ENCODE measurements around the gene KRTAP9-1.
A peak's percentile ranks its signal among the peaks of the same experiment; 100 is the strongest.

KRTAP9-1 gene

DNA sequence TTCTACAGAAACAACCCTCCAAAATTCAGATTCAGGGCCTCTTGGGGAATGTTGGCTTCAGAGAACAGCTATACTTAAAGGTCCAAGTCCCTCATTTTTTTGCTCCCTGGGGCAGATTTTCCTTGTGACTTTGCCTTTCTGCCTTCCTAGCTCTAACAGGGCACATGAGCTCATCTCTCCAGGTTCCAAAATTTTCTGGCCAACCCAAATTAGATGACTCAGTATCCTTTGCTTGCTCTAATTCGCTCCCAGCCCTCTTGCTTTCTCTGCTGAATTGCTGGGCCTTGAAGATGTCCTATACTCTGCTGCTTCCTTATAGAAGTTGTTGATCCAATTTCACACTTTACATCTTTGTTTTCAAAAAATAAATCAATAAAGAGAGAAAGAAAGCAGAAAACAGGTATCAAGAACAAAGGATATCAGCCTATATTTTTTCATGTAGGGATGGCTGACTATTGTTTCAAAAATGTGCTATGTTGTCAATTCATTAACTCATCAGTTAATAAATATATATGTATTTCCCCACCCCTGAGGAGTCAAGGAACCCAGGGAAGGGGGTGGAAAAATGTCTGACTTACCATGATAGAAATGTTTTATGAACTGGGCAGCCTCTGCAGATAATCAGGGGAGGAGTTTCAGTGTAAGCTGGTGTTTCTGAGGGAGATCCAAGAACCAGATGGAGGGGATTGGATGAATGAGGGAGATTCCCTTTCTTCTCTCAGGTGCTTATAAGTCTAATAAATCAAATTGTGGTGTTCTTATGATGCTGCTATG, 10.7 kb upstream of the KRTAP9-1 start:
- in situ Hi-C loops (cut with MboI; ENCODE audit: low pct_unique_long_range_greater_than_20kb, low sequenced_read_pairs, unreplicated experiment): no loop called here
- TF ChIP-seq, protein P1, sequence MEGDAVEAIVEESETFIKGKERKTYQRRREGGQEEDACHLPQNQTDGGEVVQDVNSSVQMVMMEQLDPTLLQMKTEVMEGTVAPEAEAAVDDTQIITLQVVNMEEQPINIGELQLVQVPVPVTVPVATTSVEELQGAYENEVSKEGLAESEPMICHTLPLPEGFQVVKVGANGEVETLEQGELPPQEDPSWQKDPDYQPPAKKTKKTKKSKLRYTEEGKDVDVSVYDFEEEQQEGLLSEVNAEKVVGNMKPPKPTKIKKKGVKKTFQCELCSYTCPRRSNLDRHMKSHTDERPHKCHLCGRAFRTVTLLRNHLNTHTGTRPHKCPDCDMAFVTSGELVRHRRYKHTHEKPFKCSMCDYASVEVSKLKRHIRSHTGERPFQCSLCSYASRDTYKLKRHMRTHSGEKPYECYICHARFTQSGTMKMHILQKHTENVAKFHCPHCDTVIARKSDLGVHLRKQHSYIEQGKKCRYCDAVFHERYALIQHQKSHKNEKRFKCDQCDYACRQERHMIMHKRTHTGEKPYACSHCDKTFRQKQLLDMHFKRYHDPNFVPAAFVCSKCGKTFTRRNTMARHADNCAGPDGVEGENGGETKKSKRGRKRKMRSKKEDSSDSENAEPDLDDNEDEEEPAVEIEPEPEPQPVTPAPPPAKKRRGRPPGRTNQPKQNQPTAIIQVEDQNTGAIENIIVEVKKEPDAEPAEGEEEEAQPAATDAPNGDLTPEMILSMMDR (IDR thresholded peaks at IDR 0.05; ENCODE audit: extremely low read depth, insufficient read depth, missing control alignments): no peak
- DNase-seq (ENCODE audit: low spot score): no peak

DNA sequence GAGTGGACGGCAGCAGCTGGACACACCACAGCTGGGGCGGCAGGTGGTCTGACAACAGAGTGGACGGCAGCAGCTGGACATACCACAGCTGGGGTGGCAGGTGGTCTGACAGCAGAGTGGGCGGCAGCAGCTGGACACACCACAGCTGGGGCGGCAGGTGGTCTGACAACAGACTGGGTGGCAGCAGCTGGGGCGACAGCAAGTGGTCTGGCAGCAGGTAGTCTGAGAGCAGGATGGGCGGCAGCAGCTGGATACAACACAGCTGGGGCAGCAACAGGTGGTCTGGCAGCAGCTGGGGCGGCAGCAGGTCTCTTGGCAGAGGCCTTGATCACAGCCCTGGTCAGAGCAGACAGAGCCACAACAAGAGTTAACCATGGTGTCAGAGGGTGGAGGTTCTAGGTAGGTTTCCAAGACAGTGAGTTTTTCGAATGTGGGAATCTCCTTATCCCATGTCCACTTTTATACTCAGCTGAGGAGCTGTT, 5.2 kb upstream of the KRTAP9-1 start, which contains the start of gene KRTAP4-1:
TSS of gene KRTAP4-1 (minus strand) at position 432 of the 482 bp plus-strand sequence. CDS start at position 375, 57 bp downstream.
- in situ Hi-C loops (cut with MboI; ENCODE audit: low pct_unique_long_range_greater_than_20kb, low sequenced_read_pairs, unreplicated experiment): no loop called here
- TF ChIP-seq, protein P1 (IDR thresholded peaks at IDR 0.05; ENCODE audit: extremely low read depth, insufficient read depth, missing control alignments): no peak
- no peak for DNase-seq (ENCODE audit: low spot score)

DNA sequence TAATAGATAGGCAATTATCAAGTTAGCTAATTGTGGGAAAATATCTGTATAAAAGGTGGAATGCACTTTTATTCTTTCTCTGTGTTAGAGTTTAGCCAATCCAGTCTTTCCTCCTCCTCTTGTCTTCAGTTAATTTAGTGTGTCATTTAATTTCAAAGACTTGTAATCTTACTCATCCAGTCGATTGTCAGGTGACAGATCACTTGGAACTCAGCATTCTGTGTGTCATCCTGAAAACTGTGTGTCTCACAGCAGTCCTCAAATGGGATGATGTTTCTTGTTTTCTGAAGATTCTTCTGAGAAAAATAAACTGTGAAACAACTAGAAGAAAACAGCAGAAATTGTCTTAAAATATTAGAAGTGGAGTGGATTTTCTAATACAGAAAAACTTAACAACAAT, 4.7 kb upstream of the KRTAP9-1 start:
- in situ Hi-C loops (cut with MboI; ENCODE audit: low pct_unique_long_range_greater_than_20kb, low sequenced_read_pairs, unreplicated experiment): no loop called here
- DNase-seq (ENCODE audit: low spot score): no peak
- TF ChIP-seq, protein P1 (IDR thresholded peaks at IDR 0.05; ENCODE audit: extremely low read depth, insufficient read depth, missing control alignments): no peak

DNA sequence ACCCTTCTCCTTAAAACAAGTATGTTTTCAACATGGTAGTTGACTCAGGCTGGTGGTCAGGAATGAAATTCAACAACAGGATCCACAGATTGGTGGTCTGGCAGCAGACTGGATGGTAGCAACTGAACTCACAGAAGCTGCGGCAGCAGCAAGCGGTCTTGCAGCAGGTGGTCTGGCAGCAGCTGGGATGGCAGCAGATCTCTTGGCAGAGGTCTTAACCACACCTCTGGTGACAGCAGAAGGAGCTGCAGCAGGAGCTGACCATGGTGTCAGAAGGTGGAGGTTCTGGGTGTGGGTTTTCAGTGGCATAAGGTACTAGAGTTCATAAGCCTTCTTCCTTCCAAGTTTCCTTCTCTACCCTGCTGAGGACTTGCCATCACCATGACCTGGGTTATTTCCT, 2.8 kb upstream of the KRTAP9-1 start:
- TF ChIP-seq, protein P1 (IDR thresholded peaks at IDR 0.05; ENCODE audit: extremely low read depth, insufficient read depth, missing control alignments): no peak
- DNase-seq (ENCODE audit: low spot score): no peak
- in situ Hi-C loops (cut with MboI; ENCODE audit: low pct_unique_long_range_greater_than_20kb, low sequenced_read_pairs, unreplicated experiment): no loop called here

DNA sequence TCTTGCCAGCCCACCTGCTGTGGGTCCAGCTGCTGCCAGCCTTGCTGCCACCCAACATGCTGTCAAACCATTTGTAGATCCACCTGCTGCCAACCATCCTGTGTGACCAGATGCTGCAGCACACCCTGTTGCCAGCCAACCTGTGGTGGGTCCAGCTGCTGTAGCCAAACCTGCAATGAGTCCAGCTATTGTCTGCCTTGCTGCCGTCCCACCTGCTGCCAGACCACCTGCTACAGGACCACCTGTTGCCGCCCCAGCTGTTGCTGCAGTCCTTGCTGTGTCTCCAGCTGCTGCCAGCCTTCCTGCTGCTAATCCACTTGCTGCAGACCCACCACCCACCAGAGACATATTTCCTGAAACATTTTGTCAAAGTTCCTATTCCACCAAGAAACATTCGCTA, 641 bp downstream of the KRTAP9-1 start:
- no peak for DNase-seq (ENCODE audit: low spot score)

DNA sequence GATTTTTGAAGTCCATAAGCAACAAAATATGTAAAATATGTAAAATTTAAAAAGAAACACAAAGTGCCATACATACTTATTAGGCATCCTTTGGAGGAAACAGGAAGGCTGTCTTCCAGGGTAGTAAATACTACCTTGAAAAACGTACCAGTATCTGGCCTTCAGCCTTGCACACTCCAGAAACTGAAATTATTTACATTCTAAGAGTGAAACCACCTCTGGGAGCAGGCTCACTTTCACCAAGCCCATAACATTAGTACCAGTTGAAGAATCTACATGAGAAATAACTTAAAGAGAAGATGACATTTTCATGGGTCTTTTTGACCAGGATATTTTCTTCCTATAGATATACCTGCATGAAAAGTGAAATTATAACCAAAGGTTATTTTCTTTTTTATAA, 6.4 kb downstream of the KRTAP9-1 start:
- TF ChIP-seq, protein P1 (IDR thresholded peaks at IDR 0.05; ENCODE audit: extremely low read depth, insufficient read depth, missing control alignments): no peak
- in situ Hi-C loops (cut with MboI; ENCODE audit: low pct_unique_long_range_greater_than_20kb, low sequenced_read_pairs, unreplicated experiment): no loop called here
- peak; percentile 30 for DNase-seq (ENCODE audit: low spot score)

More for the DNA sequence above, 641 bp downstream of the KRTAP9-1 start:
- TF ChIP-seq, protein P1 (IDR thresholded peaks at IDR 0.05; ENCODE audit: extremely low read depth, insufficient read depth, missing control alignments): no peak
- in situ Hi-C loops (cut with MboI; ENCODE audit: low pct_unique_long_range_greater_than_20kb, low sequenced_read_pairs, unreplicated experiment): no loop called here
